COLO829 (cell line): ENCODE results near the gene ADAMTSL5.
"Not testable (repeated sequence)": the region's sequence is repeated elsewhere in the genome, so short reads cannot be mapped to it uniquely, and the experiment has no call there.

Experiments used
- DNase-seq: peaks from one replicate; pipeline ENCODE4 v3.0.0; 2012; ENCODE audit warnings: low spot score

Gene ADAMTSL5

GRCh38 chr19:1512671-1513498 lies at the start of gene ADAMTSL5:
ADAMTSL5 (minus strand) TSS chr19:1513019; CDS start chr19:1510943, 2,076 bp downstream.
- DNase-seq, result no peak

GRCh38 chr19:1561236-1561842 lies 48.5 kb upstream of the ADAMTSL5 start:
- no peak for DNase-seq

GRCh38 chr19:1560286-1560882 lies 47.6 kb upstream of the ADAMTSL5 start:
- DNase-seq, result no peak

- DNase-seq, result no peak
Measured at GRCh38 chr19:1558552-1558951, 45.7 kb upstream of the ADAMTSL5 start.

- DNase-seq, result no peak
Measured at GRCh38 chr19:1556390-1557070, 43.7 kb upstream of the ADAMTSL5 start.

GRCh38 chr19:1555487-1556389 lies 42.9 kb upstream of the ADAMTSL5 start:
- no peak for DNase-seq

- DNase-seq, result no peak
Measured at GRCh38 chr19:1554968-1555367, 42.1 kb upstream of the ADAMTSL5 start.

GRCh38 chr19:1553415-1553814 lies 40.6 kb upstream of the ADAMTSL5 start:
- DNase-seq, result no peak

GRCh38 chr19:1551068-1552040 lies 38.5 kb upstream of the ADAMTSL5 start:
- no peak for DNase-seq

GRCh38 chr19:1549332-1549945 lies 36.6 kb upstream of the ADAMTSL5 start:
- no peak for DNase-seq

GRCh38 chr19:1540365-1540925 lies 27.6 kb upstream of the ADAMTSL5 start:
- no peak for DNase-seq

GRCh38 chr19:1539749-1540148 lies 26.9 kb upstream of the ADAMTSL5 start:
- not testable (repeated sequence) for DNase-seq

GRCh38 chr19:1538978-1539377 lies 26.2 kb upstream of the ADAMTSL5 start:
- no peak for DNase-seq

- DNase-seq, result not testable (repeated sequence)
Measured at GRCh38 chr19:1535699-1536098, 22.9 kb upstream of the ADAMTSL5 start.

- DNase-seq, result no peak
Measured at GRCh38 chr19:1534972-1535371, 22.2 kb upstream of the ADAMTSL5 start.

GRCh38 chr19:1533510-1534150 lies 20.8 kb upstream of the ADAMTSL5 start:
- no peak for DNase-seq

- no peak for DNase-seq
Measured at GRCh38 chr19:1532003-1532402, 19.2 kb upstream of the ADAMTSL5 start.

GRCh38 chr19:1531587-1531986 lies 18.8 kb upstream of the ADAMTSL5 start:
- DNase-seq, result no peak

GRCh38 chr19:1530856-1531255 lies 18.0 kb upstream of the ADAMTSL5 start:
- DNase-seq, result not testable (repeated sequence)
